CD4-positive, alpha-beta T cell treated with Interleukin-15 for 1 hour (primary cell): ENCODE data around the gene TBCD.
"Not testable (repeated sequence)": the region's sequence is repeated elsewhere in the genome, so short reads cannot be mapped to it uniquely, and the experiment has no call there.

Experiments used
- DNase-seq: peaks from one replicate; pipeline ENCODE4 v3.0.0-alpha.2; 2020

Gene TBCD

GRCh38 chr17:82959990-82960418 lies 208.1 kb downstream of the TBCD start:
- DNase-seq: peak; percentile 13

- DNase-seq: peak; percentile 17
Measured at GRCh38 chr17:82960419-82961271, 208.8 kb downstream of the TBCD start.

- peak; percentile 2 for DNase-seq
Measured at GRCh38 chr17:82961366-82962162, 209.7 kb downstream of the TBCD start.

GRCh38 chr17:82962163-82962720 lies 210.4 kb downstream of the TBCD start:
- peak; percentile 9 for DNase-seq

- peak; percentile 69 for DNase-seq
Measured at GRCh38 chr17:82963104-82963950, 211.5 kb downstream of the TBCD start.

GRCh38 chr17:82964451-82964850 lies 212.6 kb downstream of the TBCD start:
- DNase-seq: not testable (repeated sequence)

- DNase-seq: no peak
Measured at GRCh38 chr17:82964851-82965341, 213.0 kb downstream of the TBCD start.

DNA sequence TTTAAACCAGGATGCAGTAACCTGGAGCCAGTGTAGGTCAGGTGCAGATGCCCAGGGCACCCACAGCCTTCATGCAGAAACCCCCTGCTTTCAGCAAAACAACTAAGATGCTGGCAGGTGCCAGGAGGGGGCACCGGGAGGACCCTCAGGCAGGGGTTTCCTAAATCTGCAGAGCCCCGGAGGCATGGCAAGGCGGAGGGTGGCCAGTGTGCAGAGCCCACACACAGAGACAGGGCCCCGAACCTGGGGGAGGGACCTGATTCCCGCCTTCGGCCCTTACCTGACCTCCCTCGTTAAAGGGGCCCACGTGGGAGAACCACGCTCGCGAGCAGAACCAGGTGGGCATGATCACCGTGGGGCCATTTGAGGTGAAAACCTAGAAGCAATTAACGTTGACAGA lies 213.5 kb downstream of the TBCD start:
- DNase-seq: peak; percentile 9

DNA sequence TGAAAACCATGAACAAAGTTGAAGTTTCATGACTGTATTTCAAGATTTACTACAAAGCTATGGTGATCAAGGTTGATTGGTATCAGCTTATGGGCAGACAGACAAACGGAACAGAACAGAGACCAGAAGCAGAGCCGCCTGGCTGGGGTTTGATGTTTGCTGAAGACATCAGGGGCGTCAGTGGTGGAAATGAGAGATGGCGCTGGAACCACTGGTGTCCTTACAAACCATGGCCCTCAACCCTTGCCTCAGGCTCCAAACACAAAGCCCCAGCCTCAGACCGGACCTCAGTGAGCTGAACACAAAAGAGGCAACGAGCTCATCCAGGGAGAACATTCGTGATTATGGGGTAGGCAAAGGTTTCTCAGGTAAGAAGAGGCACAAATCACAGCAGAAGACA lies 214.6 kb downstream of the TBCD start:
- peak; percentile 3 for DNase-seq

DNA sequence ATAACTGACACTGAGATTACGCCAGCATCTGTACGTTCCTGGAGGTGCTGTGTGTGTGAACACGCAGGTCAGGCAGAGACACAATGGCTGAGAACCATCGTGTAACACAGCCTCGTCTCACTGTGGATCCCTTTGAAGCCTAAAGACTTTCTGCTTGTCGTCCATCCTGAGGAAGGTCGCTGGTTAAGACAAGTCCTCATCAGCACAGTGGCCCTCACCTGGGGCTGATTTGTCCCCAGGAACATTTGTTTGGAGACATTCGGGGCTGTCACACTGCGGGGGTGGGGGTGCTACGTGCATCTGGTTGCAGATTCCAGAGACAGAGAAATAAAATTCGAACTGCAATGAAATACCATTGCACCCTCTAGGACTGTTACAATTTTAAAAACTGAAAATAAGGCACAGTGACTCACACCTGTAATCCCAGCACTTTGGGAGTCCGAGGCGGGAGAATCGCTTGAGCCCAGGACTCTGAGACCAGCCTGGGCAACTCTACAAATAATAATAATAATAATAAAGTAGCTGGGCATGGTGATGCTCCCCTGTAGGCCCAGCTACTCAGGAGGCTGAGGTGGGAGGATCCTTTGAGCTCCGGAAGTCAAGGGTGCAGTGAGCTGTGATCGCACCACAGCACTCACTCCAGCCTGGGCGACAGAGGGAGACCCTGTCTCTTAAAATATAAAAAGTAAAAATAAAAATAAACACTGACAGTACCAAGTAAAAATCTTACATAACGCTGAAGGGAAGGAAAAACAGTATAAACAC lies 215.6 kb downstream of the TBCD start:
- DNase-seq: peak; percentile 5

DNA sequence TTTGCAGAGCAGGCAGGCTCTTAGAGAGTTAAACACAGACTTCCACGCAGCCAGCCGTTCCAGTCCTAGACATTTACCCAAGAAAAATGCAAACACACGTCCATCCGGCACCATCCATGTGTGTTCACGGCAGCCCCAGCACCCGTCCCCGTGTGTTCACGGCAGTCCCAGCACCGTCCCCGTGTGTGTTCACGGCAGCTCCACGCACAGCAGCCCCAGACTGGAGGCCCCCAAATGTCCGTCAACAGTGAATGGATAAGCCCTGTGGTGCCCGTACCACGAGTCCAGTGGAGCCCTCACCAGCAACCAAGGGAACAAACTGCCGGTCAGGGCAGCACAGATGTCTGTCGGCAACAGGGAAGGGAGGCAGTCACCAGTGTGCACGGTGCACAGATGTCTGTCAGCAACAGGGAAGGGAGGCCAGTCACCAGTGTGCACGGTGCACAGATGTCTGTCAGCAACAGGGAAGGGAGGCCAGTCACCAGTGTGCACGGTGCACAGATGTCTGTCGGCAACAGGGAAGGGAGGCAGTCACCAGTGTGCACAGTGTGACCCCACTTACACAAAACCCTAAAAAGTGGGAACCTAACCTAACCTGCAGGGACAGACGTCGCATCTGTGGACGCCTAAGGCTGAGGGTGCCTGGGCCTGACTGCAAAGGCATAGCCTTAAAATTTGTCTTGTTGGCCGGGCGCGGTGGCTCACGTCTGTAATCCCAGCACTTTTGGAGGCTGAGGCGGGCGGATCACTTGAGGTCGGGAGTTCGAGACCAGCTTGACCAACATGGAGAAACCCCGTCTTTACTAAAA lies 216.4 kb downstream of the TBCD start:
- DNase-seq: peak; percentile 11

DNA sequence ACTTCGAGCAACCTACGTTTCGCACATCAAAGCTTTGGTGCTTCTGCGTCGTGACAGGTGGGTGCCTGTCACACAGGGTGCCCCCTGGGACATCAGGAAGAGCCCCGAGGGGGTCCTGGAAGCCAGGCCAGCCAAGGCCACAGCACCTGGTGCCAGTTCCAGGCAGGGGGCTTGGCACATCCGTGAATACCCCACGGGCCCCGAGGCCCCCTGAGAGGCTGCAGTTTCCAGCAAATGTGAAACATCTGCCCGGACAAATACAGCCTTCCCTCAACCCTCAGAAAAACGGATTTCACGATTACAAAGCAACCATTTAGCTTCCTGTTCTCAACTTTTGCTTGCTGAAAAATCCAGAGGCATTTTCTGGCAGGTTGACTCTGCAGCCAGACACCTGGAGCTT lies 218.2 kb downstream of the TBCD start:
- DNase-seq: no peak

DNA sequence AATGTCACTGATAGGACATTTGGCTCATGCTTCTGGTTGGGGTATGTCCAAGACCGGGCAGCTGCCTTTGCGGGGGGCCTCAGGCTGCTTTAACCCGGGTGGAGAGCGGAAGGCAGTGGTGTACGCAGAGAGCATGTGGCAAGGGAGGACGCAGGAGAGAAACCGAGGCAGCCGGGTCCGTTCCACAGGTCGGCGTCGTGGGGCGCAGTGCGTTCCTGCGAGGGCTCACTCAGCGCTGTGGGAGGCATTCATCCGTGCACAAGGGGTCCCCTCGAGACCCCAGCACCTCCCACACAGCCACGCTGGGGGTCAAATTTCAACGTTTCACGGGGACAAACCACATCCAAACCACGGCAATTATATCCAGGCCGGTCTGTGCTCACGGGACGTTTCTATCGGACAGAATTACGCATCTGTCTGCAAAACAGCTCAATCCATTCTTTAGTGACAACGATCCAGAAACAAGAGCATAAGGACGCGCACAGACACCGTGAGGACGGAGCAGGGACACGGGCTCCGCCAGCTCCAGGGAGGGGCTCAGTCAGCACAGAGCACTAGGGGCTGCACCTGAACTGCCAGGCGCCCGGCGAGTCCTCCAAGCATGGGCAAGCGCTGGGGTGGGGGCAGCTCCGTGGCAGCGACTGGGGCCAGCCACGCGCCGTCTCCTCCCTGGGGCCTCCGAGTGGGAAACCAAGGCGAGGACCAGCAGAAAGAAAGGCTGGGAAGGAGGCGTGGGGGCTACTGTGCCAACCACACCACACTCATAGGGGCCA lies 219.1 kb downstream of the TBCD start:
- DNase-seq: no peak

DNA sequence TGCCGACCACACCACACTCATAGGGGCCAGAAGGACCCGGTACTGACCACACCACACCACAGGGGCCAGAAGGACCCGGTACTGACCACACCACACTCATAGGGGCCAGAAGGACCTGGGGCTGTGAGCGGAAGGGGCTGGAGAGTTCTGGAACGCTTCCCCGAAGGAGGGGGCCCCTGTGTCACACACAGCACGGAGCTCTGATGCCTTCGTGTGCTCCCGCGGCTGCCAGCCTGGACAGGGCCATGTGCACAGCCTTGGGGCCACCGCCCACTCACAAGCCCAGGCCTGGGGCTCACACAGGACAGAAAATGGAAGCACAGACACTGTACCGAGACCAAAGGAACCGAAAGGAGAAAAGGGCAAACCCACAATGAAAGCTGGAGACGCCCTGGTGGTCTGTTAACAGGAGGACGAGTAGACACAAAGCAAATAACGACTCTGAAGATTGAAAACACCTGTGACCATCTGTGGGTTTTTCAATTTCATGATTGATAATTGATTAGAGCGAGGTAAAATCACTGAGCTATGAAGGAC lies 221.0 kb downstream of the TBCD start:
- no peak for DNase-seq

DNA sequence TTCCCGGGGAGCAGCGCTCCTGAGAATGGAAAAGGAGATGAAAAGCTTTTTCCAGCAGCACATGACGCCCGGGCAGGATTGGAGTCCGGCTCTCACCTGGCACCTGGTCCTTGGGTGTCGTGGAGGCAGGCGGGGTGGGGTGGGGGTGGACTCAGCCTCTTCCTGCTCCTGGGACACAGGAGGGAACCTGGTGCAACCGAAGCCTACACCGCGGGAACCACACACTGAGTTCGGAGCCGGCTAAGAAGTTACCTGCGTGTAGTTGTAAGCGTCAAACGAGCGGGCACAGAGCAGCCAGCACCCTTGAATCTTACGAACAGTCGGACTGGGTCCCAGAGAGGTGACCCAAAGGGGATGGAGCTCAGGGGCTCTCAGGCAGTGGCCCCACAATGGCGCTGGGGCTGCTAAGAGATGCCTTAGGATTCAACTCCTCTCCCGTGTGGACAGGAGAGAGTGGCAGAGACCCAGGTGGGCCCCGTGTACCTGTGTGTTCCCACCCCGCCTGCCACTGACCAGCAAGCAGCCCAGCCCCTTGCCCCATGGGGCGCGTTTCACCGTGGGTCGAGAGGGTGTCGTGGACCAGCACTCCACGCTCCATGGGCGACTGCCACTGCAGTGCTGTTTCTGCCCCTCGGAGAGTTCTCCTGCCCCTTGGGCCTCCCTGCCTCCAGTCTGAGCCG lies 221.7 kb downstream of the TBCD start:
- no peak for DNase-seq

- no peak for DNase-seq
Measured at GRCh38 chr17:82974136-82974952, 222.5 kb downstream of the TBCD start.

GRCh38 chr17:82976982-82977488 lies 225.2 kb downstream of the TBCD start:
- no peak for DNase-seq

GRCh38 chr17:82977606-82978005 lies 225.7 kb downstream of the TBCD start:
- DNase-seq: no peak
